WTC11 (cell line): ENCODE measurements around the gene OSBP2. TPM values are rescaled to one million over a fixed set of nuclear protein-coding genes. Genes with fewer than 3 reads are reported as not detected.

Experiments used
- ATAC-seq: fragments of 200-7000 bp; cut with Tn5 transposase; 2 replicates; pipeline ENCODE4 v1.10.0; 2021; ENCODE audit warnings: mild to moderate bottlenecking, moderate library complexity
- CTCF ChIA-PET: fragments of 300-600 bp; sonication (Branson Sonifier 250); formaldehyde crosslinking; loops from one replicate; lab custom pipeline; 2021; ENCODE audit warnings: antibody characterized with exemption; lab: Charles Lee
- POLR2A ChIA-PET: fragments of 350-600 bp; sonication (Branson Sonifier 250); formaldehyde crosslinking; loops from one replicate; lab custom pipeline; 2021; ENCODE audit warnings: antibody characterized with exemption; lab: Charles Lee
- DNase-seq: peaks from one replicate; pipeline ENCODE4 v3.0.0; 2021; ENCODE audit warnings: low spot score
- H3K27ac Mint-ChIP-seq: 2 replicates; pipeline ENCODE4 v1.8.0; 2021; ENCODE audit warnings: mixed read lengths
- H3K27me3 Mint-ChIP-seq: 2 replicates; pipeline ENCODE4 v1.8.0; 2021; ENCODE audit warnings: low read depth, mild to moderate bottlenecking, moderate library complexity, mixed read lengths
- H3K36me3 Mint-ChIP-seq: 2 replicates; pipeline ENCODE4 v1.8.0; 2021; ENCODE audit warnings: mixed read lengths
- H3K4me1 Mint-ChIP-seq: 2 replicates; pipeline ENCODE4 v1.8.0; 2022; ENCODE audit warnings: mixed read lengths
- H3K4me3 Mint-ChIP-seq: 2 replicates; pipeline ENCODE4 v1.8.0; 2021; ENCODE audit warnings: mild to moderate bottlenecking, moderate library complexity, mixed read lengths
- H3K9me3 Mint-ChIP-seq: 2 replicates; pipeline ENCODE4 v1.8.0; 2021; ENCODE audit warnings: mixed read lengths
- ATF2 ChIP-seq: sonication (generic); formaldehyde crosslinking; IDR thresholded peaks from 2 replicates; pipeline ENCODE4 v1.8.1; 2022; ENCODE audit warnings: low read depth, missing genetic modification reagents, borderline replicate concordance
- ATF3 ChIP-seq: sonication (generic); formaldehyde crosslinking; conservative IDR thresholded peaks from 2 replicates; pipeline ENCODE4 v1.8.1; 2022; ENCODE audit warnings: mild to moderate bottlenecking, missing genetic modification reagents
- ETV6 ChIP-seq: sonication (generic); formaldehyde crosslinking; IDR thresholded peaks from 2 replicates; pipeline ENCODE4 v1.8.1; 2022; ENCODE audit warnings: mild to moderate bottlenecking, missing genetic modification reagents
- FOXJ3 ChIP-seq: sonication (generic); formaldehyde crosslinking; IDR thresholded peaks from 2 replicates; pipeline ENCODE4 v1.9.0; 2021; ENCODE audit warnings: missing genetic modification reagents, mild to moderate bottlenecking, borderline replicate concordance
- GABPB1 ChIP-seq: sonication (generic); formaldehyde crosslinking; IDR thresholded peaks from 2 replicates; pipeline ENCODE4 v1.8.1; 2023; ENCODE audit warnings: mild to moderate bottlenecking, missing genetic modification reagents
- JAZF1 ChIP-seq: fragments of 250-450 bp; sonication (Bioruptor Pico); IDR thresholded peaks from 2 replicates; pipeline ENCODE4 v1.9.0; 2021; ENCODE audit warnings: moderate library complexity, mild to moderate bottlenecking, inconsistent platforms
- KAT7 ChIP-seq: sonication (generic); formaldehyde crosslinking; IDR thresholded peaks from 2 replicates; pipeline ENCODE4 v1.8.1; 2023; ENCODE audit warnings: missing genetic modification reagents, mild to moderate bottlenecking, borderline replicate concordance
- MXD4 ChIP-seq: fragments of 250-450 bp; sonication (Bioruptor Pico); IDR thresholded peaks from 2 replicates; pipeline ENCODE4 v1.8.0; 2021; ENCODE audit warnings: mild to moderate bottlenecking, moderate library complexity, borderline replicate concordance
- MYBL2 ChIP-seq: sonication (generic); formaldehyde crosslinking; IDR thresholded peaks from 2 replicates; pipeline ENCODE4 v1.8.1; 2023; ENCODE audit warnings: mild to moderate bottlenecking, moderate library complexity, missing genetic modification reagents
- NR1H2 ChIP-seq: sonication (generic); formaldehyde crosslinking; IDR thresholded peaks from 2 replicates; pipeline ENCODE4 v1.9.0; 2021; ENCODE audit warnings: mild to moderate bottlenecking, moderate library complexity, missing genetic modification reagents
- NR3C1 ChIP-seq: sonication (generic); formaldehyde crosslinking; conservative IDR thresholded peaks from 2 replicates; pipeline ENCODE4 v1.8.1; 2023; ENCODE audit warnings: low read depth, mild to moderate bottlenecking, missing genetic modification reagents
- RORB ChIP-seq: fragments of 250-450 bp; sonication (Bioruptor Pico); IDR thresholded peaks from 2 replicates; pipeline ENCODE4 v1.9.0; 2021; ENCODE audit warnings: mild to moderate bottlenecking
- SOX15 ChIP-seq: fragments of 250-450 bp; sonication (Bioruptor Pico); IDR thresholded peaks from 2 replicates; pipeline ENCODE4 v1.9.0; 2021; ENCODE audit warnings: mild to moderate bottlenecking
- TEAD4 ChIP-seq: sonication (generic); formaldehyde crosslinking; IDR thresholded peaks from 2 replicates; pipeline ENCODE4 v1.8.0; 2022; ENCODE audit warnings: mild to moderate bottlenecking, missing genetic modification reagents
- ZNF121 ChIP-seq: sonication (generic); formaldehyde crosslinking; IDR thresholded peaks from 2 replicates; pipeline ENCODE4 v1.8.0; 2023; ENCODE audit warnings: missing genetic modification reagents
- total RNA-seq: library from RNA; stranded (reverse); gene quantifications from 3 replicates; pipeline ENCODE4 v1.2.3, GENCODE V29; 2021
- TF ChIP-seq, protein P1 (sequence below): sonication (generic); formaldehyde crosslinking; IDR thresholded peaks from 2 replicates; pipeline ENCODE4 v1.8.1; 2023; ENCODE audit warnings: mild to moderate bottlenecking, missing genetic modification reagents, borderline replicate concordance
- TF ChIP-seq, protein P2 (sequence below): sonication (generic); formaldehyde crosslinking; IDR thresholded peaks from 2 replicates; pipeline ENCODE4 v1.8.1; 2022; ENCODE audit warnings: low read depth, mild to moderate bottlenecking, moderate library complexity, missing genetic modification reagents, borderline replicate concordance
- TF ChIP-seq, protein P3 (sequence below): fragments of 200-600 bp; IDR thresholded peaks from 2 replicates; pipeline ENCODE4 v1.8.0; 2022; ENCODE audit warnings: antibody characterized with exemption

Gene OSBP2
- total RNA-seq, 1 experiment from 2014 or later = 4.1 TPM

DNA sequence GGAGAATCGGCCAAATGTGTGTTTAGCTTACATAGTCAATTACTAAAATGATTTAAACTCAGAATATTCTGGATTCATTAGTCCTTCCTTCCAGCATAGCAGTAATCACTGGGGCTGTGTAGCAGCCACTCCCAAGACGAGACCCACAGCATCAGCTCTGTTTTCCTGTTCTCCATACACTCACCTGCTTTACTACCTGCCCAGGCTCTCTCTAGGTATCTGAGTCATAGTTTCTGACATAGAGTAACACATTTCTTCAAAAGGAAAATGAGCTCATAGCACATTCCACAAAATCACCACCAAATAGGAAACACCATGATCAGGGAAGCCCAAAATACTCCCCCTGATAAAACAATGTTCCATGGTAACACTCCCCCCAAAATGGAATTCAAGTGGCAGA, 251.0 kb downstream of the OSBP2 start:
- H3K4me3 Mint-ChIP-seq = no peak overlapping the region
- H3K4me1 Mint-ChIP-seq = no peaks in the 10 kb centered on the region
- peaks cover 77% of the 10 kb centered on the region for H3K36me3 Mint-ChIP-seq
- TF ChIP-seq ZNF121 (CRISPR knock-in tag) (no peak), MYBL2 (CRISPR knock-in tag) (no peak), ATF3 (CRISPR knock-in tag) (no peak), RORB (no peak), NR1H2 (CRISPR knock-in tag) (no peak), MXD4 (CRISPR knock-in tag) (no peak), SOX15 (CRISPR knock-in tag) (no peak), TEAD4 (CRISPR knock-in tag) (no peak), GABPB1 (CRISPR knock-in tag) (no peak), ATF2 (no peak), JAZF1 (CRISPR knock-in tag) (no peak), ETV6 (CRISPR knock-in tag) (no peak)
- TF ChIP-seq, protein P1, sequence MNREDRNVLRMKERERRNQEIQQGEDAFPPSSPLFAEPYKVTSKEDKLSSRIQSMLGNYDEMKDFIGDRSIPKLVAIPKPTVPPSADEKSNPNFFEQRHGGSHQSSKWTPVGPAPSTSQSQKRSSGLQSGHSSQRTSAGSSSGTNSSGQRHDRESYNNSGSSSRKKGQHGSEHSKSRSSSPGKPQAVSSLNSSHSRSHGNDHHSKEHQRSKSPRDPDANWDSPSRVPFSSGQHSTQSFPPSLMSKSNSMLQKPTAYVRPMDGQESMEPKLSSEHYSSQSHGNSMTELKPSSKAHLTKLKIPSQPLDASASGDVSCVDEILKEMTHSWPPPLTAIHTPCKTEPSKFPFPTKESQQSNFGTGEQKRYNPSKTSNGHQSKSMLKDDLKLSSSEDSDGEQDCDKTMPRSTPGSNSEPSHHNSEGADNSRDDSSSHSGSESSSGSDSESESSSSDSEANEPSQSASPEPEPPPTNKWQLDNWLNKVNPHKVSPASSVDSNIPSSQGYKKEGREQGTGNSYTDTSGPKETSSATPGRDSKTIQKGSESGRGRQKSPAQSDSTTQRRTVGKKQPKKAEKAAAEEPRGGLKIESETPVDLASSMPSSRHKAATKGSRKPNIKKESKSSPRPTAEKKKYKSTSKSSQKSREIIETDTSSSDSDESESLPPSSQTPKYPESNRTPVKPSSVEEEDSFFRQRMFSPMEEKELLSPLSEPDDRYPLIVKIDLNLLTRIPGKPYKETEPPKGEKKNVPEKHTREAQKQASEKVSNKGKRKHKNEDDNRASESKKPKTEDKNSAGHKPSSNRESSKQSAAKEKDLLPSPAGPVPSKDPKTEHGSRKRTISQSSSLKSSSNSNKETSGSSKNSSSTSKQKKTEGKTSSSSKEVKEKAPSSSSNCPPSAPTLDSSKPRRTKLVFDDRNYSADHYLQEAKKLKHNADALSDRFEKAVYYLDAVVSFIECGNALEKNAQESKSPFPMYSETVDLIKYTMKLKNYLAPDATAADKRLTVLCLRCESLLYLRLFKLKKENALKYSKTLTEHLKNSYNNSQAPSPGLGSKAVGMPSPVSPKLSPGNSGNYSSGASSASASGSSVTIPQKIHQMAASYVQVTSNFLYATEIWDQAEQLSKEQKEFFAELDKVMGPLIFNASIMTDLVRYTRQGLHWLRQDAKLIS (CRISPR knock-in tag) = no peak
- TF ChIP-seq, protein P2, sequence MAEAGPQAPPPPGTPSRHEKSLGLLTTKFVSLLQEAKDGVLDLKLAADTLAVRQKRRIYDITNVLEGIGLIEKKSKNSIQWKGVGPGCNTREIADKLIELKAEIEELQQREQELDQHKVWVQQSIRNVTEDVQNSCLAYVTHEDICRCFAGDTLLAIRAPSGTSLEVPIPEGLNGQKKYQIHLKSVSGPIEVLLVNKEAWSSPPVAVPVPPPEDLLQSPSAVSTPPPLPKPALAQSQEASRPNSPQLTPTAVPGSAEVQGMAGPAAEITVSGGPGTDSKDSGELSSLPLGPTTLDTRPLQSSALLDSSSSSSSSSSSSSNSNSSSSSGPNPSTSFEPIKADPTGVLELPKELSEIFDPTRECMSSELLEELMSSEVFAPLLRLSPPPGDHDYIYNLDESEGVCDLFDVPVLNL = no peak
- no peak overlapping the region; the same call in 1 of the 2 replicates for H3K27ac Mint-ChIP-seq
- ChIA-PET CTCF (interaction anchor here (0.9 to 2.5 kb wide), 3 partner anchors 22 to 147 kb away, joined by 3 to 14 read pairs (median 3); no protein-coding TSS in a partner anchor), POLR2A (no interaction called here)
- DNase-seq (no peak), ATAC-seq (no peak)
- H3K27me3 Mint-ChIP-seq = no peaks in the 10 kb centered on the region
- H3K9me3 Mint-ChIP-seq = no peaks in the 10 kb centered on the region

DNA sequence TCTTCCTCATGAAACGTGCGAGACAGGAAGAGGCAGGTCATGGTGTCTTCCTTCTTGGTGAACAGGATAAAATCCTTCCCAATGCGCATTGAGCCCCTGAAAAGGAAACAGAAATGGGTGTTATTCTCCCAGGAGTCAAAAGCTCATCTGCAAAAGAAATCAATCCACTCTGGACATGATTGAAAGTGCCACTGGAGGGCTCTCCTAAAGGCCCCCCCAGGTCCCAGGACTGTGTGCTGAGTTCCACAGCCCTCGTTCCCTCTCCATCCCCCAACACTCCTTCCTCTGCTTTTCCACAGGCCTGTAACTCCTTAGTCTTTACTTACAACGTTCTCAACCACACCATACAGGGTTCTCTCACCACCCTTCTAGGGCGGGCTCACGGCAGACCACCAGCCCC, 251.7 kb downstream of the OSBP2 start:
- ChIA-PET CTCF (interaction anchor here (0.8 to 2.5 kb wide), 8 partner anchors 22 to 202 kb away, joined by 3 to 14 read pairs (median 4); partner anchors contain the start of genes PLA2G3 and SELENOM), POLR2A (no interaction called here)
- no peaks in the 10 kb centered on the region for H3K4me1 Mint-ChIP-seq
- no peaks in the 10 kb centered on the region for H3K27me3 Mint-ChIP-seq
- H3K27ac Mint-ChIP-seq = 0 out of 2 replicates have a peak overlapping the region, but pooled peaks have one; percentile 6
- H3K9me3 Mint-ChIP-seq = no peaks in the 10 kb centered on the region
- TF ChIP-seq, protein P3, sequence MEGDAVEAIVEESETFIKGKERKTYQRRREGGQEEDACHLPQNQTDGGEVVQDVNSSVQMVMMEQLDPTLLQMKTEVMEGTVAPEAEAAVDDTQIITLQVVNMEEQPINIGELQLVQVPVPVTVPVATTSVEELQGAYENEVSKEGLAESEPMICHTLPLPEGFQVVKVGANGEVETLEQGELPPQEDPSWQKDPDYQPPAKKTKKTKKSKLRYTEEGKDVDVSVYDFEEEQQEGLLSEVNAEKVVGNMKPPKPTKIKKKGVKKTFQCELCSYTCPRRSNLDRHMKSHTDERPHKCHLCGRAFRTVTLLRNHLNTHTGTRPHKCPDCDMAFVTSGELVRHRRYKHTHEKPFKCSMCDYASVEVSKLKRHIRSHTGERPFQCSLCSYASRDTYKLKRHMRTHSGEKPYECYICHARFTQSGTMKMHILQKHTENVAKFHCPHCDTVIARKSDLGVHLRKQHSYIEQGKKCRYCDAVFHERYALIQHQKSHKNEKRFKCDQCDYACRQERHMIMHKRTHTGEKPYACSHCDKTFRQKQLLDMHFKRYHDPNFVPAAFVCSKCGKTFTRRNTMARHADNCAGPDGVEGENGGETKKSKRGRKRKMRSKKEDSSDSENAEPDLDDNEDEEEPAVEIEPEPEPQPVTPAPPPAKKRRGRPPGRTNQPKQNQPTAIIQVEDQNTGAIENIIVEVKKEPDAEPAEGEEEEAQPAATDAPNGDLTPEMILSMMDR = no peak
- no peak for TF ChIP-seq KAT7 (CRISPR knock-in tag)
- TF ChIP-seq NR3C1 (CRISPR knock-in tag) = no peak
- TF ChIP-seq FOXJ3 = no peak
- no peak for ATAC-seq
- no peak overlapping the region for H3K4me3 Mint-ChIP-seq
- peaks cover 77% of the 10 kb centered on the region for H3K36me3 Mint-ChIP-seq
- no peak for DNase-seq
